Natural killer cell (primary cell): ENCODE measurements around the gene PHLDA2. TPM values are rescaled to one million over a fixed set of nuclear protein-coding genes. Genes with fewer than 3 reads are reported as not detected.

Experiments used
- ATAC-seq, 3 donors: fragments of 150-1000 bp in 2 of 3; fragments of 200-7000 bp in 1 of 3; cut with Tn5 transposase; 1 replicate in 1 of 3; 2 replicates in 2 of 3; pipeline ENCODE4 v1.10.0; 2021; ENCODE audit warnings: mild to moderate bottlenecking in 2 of 3, moderate library complexity in 2 of 3
- DNase-seq, 2 donors: peaks; one replicate each; pipeline versions ENCODE4 v3.0.0 to v3.0.0-alpha.2; 2013 to 2021; ENCODE audit warnings: mixed read lengths in 1 of 2
- H3K27ac ChIP-seq: one replicate; pipeline ENCODE4 v1.5.1; 2013; ENCODE audit warnings: mild to moderate bottlenecking, low read length
- H3K27me3 ChIP-seq: one replicate; pipeline ENCODE4 v1.6.1; 2013; ENCODE audit warnings: low read length; ENCODE audit not compliant: control insufficient read depth, insufficient read depth
- H3K36me3 ChIP-seq: one replicate; pipeline ENCODE4 v1.6.1; 2013; ENCODE audit warnings: low read length; ENCODE audit not compliant: control insufficient read depth, insufficient read depth
- H3K4me1 ChIP-seq: one replicate; pipeline ENCODE4 v1.6.1; 2013; ENCODE audit warnings: low read length; ENCODE audit not compliant: control insufficient read depth, insufficient read depth
- H3K4me3 ChIP-seq: one replicate; pipeline ENCODE4 v1.5.1; 2013; ENCODE audit warnings: low read length
- H3K9me3 ChIP-seq: one replicate; pipeline ENCODE4 v1.6.1; 2013; ENCODE audit warnings: low read length; ENCODE audit not compliant: control insufficient read depth, insufficient read depth
- H3K27ac Mint-ChIP-seq, 2 donors: one replicate each; pipeline ENCODE4 v1.8.0; 2022; ENCODE audit warnings: mild to moderate bottlenecking in 2 of 2, mixed read lengths in 2 of 2, moderate library complexity in 1 of 2
- H3K27me3 Mint-ChIP-seq, 2 donors: one replicate each; pipeline ENCODE4 v1.8.0; 2022; ENCODE audit warnings: low read depth in 2 of 2, mixed read lengths in 2 of 2
- H3K36me3 Mint-ChIP-seq: one replicate; pipeline ENCODE4 v1.8.0; 2022; ENCODE audit warnings: mixed read lengths
- H3K4me1 Mint-ChIP-seq, 2 donors: one replicate each; pipeline ENCODE4 v1.8.0; 2022; ENCODE audit warnings: mixed read lengths in 2 of 2
- H3K4me3 Mint-ChIP-seq: one replicate; pipeline ENCODE4 v1.8.0; 2022; ENCODE audit warnings: mild to moderate bottlenecking, moderate library complexity, mixed read lengths
- H3K9me3 Mint-ChIP-seq, 2 donors: one replicate each; pipeline ENCODE4 v1.8.0; 2022; ENCODE audit warnings: mixed read lengths in 2 of 2
- WGBS: methylation state at CpG from one replicate; pipeline ENCODE4 v1.1.7; 2013; ENCODE audit warnings: missing lambda C conversion rate; ENCODE audit not compliant: insufficient coverage; 5-methylcytosine and 5-hydroxymethylcytosine counted together
- intact Hi-C: fragments of 100-400 bp; cut with micrococcal nuclease; formaldehyde crosslinking; loops from one replicate; pipeline ENCODE4 v1.14.2; 2022
- total RNA-seq, 4 donors: library from RNA; stranded (reverse); fragments of 120-200 nt in 1 of 4; gene quantifications; one replicate each; pipeline versions ENCODE4 v1.2.3 to v1.2.4, GENCODE V29; 2013 to 2022
- TF ChIP-seq, protein P1 (sequence below): fragments of 200-600 bp; IDR thresholded peaks from one replicate; pipeline ENCODE4 v1.8.0; 2022; ENCODE audit warnings: antibody characterized with exemption

PHLDA2 gene
- total RNA-seq, 3 donors from 2014 or later (not counting 1 experiment from before 2014, with no cell fraction given) = 0.79 to 3.2 (median 2.2) TPM

DNA sequence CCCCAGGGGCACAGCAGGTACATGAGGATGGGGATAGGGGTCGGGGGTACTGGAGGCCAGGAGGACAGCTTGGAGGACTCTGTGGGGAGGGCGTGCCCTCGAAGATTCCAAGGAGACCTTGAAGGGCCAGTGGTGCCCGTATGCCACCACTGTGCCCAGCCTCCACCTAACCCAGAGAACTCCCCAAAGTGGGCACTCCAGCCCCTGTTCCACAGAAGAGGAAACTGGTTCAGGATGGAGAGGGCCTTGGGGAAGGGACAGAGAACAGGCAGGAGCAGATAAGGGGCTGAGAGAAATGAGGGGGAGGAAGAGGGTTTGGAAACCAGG lies 2.2 kb upstream of the PHLDA2 start:
- 75% methylated on average over 1 of the region's 4 CpGs for WGBS
- peaks cover 31% of the 10 kb centered on the region for H3K27me3 ChIP-seq
- peaks cover 17 to 39% of the 10 kb centered on the region in 2 donors for H3K4me1 Mint-ChIP-seq
- DNase-seq (no peak), ATAC-seq (no peak)
- no peaks in the 10 kb centered on the region for H3K36me3 ChIP-seq
- H3K27ac ChIP-seq = no peak overlapping the region
- H3K4me3 ChIP-seq = no peak overlapping the region
- TF ChIP-seq, protein P1, sequence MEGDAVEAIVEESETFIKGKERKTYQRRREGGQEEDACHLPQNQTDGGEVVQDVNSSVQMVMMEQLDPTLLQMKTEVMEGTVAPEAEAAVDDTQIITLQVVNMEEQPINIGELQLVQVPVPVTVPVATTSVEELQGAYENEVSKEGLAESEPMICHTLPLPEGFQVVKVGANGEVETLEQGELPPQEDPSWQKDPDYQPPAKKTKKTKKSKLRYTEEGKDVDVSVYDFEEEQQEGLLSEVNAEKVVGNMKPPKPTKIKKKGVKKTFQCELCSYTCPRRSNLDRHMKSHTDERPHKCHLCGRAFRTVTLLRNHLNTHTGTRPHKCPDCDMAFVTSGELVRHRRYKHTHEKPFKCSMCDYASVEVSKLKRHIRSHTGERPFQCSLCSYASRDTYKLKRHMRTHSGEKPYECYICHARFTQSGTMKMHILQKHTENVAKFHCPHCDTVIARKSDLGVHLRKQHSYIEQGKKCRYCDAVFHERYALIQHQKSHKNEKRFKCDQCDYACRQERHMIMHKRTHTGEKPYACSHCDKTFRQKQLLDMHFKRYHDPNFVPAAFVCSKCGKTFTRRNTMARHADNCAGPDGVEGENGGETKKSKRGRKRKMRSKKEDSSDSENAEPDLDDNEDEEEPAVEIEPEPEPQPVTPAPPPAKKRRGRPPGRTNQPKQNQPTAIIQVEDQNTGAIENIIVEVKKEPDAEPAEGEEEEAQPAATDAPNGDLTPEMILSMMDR = no peak
- peaks cover 10 to 22% of the 10 kb centered on the region in 2 donors for H3K27me3 Mint-ChIP-seq
- no peaks in the 10 kb centered on the region for H3K9me3 Mint-ChIP-seq
- no peaks in the 10 kb centered on the region for H3K9me3 ChIP-seq
- peak overlapping the region in 1 of 2 donors; percentile 82 for H3K27ac Mint-ChIP-seq
- no peak overlapping the region for H3K4me3 Mint-ChIP-seq
- intact Hi-C loops = loop anchor here (2.0 to 5.0 kb wide), 3 partner anchors 34 to 399 kb away; partner anchors contain the start of gene NAP1L4
- H3K4me1 ChIP-seq = peaks cover 50% of the 10 kb centered on the region
- no peaks in the 10 kb centered on the region for H3K36me3 Mint-ChIP-seq

DNA sequence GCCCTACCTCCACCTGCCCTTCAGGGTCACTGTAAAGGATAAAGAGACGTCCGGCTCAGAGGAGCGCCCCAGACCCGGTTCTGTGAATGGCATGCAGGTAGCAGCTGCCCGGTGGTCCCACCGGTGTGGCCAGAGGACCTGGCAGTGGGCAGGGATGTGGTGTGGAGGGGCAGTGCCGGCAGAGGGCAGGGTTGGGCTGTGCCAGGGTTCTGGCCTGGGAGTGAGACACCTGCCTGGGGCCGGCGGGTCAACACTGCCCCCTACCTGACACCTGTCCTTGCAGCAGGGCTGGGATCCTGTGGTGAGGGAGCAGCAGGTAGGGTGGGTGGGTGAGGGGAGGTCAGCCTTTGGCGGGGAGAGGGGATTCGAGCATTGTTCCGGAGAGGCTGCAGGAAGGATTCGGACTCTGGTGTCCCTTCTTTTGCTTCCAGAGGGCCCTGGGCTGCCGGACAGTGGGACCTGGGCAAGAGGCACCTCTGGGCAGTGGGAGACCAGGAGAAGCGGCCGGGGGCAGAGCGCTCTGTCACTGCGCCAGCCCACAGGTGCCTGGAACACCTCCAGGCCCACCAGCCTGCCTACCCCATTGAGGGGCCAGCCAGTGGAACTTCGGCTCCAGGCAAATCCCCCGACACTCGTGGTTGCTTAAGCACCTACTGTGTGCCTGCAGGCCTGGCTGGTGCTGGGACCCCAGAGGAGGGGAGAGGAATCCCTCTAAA lies 1.6 kb upstream of the PHLDA2 start:
- H3K27ac ChIP-seq = no peak overlapping the region
- peaks cover 17 to 39% of the 10 kb centered on the region in 2 donors for H3K4me1 Mint-ChIP-seq
- H3K4me1 ChIP-seq = peaks cover 50% of the 10 kb centered on the region
- H3K27me3 ChIP-seq = peaks cover 31% of the 10 kb centered on the region
- no peaks in the 10 kb centered on the region for H3K36me3 ChIP-seq
- H3K9me3 ChIP-seq = no peaks in the 10 kb centered on the region
- ATAC-seq (no peak), DNase-seq (peak in 1 of 2 donors; percentile 60)
- peak overlapping the region; percentile 69 to 92 for H3K27ac Mint-ChIP-seq
- H3K9me3 Mint-ChIP-seq = no peaks in the 10 kb centered on the region
- peaks cover 10 to 22% of the 10 kb centered on the region in 2 donors for H3K27me3 Mint-ChIP-seq
- intact Hi-C loops = loop anchor here (2.0 to 5.0 kb wide), 3 partner anchors 34 to 398 kb away; partner anchors contain the start of gene NAP1L4
- peak overlapping the region; percentile 19 for H3K4me3 ChIP-seq
- TF ChIP-seq, protein P1 = peak; percentile 30
- H3K4me3 Mint-ChIP-seq = peak overlapping the region; percentile 78
- no peaks in the 10 kb centered on the region for H3K36me3 Mint-ChIP-seq
- WGBS = 52% methylated on average over 21 of the region's 21 CpGs

- DNase-seq = peak in 1 of 2 donors; percentile 62
- Mint-ChIP-seq H3K9me3 (no peaks in the 10 kb centered on the region), H3K4me1 (peaks cover 17 to 39% of the 10 kb centered on the region in 2 donors), H3K27me3 (peaks cover 10 to 22% of the 10 kb centered on the region in 2 donors), H3K36me3 (no peaks in the 10 kb centered on the region), H3K4me3 (peak overlapping the region; percentile 78), H3K27ac (peak overlapping the region; percentile 69 to 92)
- no peaks in the 10 kb centered on the region for H3K36me3 ChIP-seq
- 7% methylated on average over 47 of the region's 47 CpGs for WGBS
- peaks cover 31% of the 10 kb centered on the region for H3K27me3 ChIP-seq
- peak overlapping the region; percentile 19 for H3K4me3 ChIP-seq
- peaks cover 50% of the 10 kb centered on the region for H3K4me1 ChIP-seq
- ATAC-seq = peak in 2 of 3 donors; percentile 12 to 17
- no peaks in the 10 kb centered on the region for H3K9me3 ChIP-seq
- intact Hi-C loops = loop anchor here (2.0 to 5.0 kb wide), 3 partner anchors 33 to 397 kb away; partner anchors contain the start of gene NAP1L4
- no peak overlapping the region for H3K27ac ChIP-seq
- TF ChIP-seq, protein P1 = peak; percentile 57
These were observed 907 bp upstream of the PHLDA2 start for GRCh38 chr11:2929950-2930703.
